HG03025 (cell line): ENCODE results near the gene ARHGAP11A.

ENCODE experiments used
- ATAC-seq: cut with Tn5 transposase; IDR thresholded peaks from one replicate; pipeline ENCODE4 v1.9.1; 2021; ENCODE audit warnings: mild to moderate bottlenecking, moderate library complexity; ENCODE audit not compliant: unreplicated experiment, low FRiP score

The ARHGAP11A gene

DNA sequence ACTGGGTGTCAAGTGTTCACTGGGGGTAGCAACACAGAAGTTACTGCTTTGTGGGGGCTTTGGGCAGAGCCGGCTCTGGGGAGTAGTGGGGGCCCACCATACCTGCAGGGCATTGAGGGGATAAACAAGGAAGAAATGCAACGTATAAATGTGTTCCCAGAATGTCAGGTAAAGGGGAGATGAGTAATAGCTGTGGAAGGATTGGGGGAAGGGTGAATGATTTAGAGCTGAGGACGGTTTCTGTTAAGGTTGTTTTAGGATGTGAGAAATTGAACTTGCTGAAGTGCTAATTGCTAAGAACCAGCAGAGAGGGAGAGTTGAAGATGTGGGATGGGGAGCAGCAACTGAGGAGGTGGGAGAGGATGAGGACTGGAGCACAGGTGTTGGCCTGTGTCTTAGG lies 36.9 kb downstream of the ARHGAP11A start:
- no peak for ATAC-seq

DNA sequence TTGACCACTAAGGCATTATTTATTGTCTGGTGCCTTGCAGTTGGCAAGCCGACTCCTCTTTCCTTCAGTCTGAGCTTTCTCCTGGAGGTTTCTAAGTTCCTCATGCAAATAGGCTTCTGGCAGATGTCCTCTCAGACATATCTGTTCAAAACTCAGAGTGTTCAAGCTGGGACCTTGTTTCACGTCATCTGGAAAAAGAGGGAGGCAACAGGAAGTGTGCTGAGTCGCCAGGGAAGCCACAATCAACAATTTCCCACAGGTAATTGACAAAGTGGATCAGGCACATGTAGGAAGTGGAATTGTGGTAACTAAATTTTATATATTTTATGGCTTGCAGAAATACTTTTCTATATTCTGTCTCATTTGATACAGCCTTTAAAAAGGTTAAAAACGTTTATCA lies 40.8 kb downstream of the ARHGAP11A start:
- ATAC-seq: no peak

DNA sequence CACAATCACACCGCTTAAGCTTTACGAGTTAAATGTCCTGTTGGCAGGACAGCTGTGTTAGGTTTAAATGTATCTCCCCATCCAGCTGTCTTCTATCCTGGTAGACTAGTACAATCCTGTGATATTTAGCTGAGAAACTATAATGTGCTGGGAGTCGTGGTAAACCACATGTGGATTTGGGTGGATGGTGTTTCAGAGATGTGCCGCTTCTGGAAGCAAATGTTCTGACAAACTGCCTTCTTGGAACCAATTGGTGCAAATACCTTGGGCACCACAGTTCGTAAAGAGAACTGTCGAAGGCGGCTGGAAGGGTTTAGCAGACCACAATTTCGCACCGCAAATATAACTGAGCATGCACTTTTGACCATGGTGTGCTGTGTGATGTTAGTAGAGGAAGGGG lies 41.2 kb downstream of the ARHGAP11A start:
- ATAC-seq: no peak

DNA sequence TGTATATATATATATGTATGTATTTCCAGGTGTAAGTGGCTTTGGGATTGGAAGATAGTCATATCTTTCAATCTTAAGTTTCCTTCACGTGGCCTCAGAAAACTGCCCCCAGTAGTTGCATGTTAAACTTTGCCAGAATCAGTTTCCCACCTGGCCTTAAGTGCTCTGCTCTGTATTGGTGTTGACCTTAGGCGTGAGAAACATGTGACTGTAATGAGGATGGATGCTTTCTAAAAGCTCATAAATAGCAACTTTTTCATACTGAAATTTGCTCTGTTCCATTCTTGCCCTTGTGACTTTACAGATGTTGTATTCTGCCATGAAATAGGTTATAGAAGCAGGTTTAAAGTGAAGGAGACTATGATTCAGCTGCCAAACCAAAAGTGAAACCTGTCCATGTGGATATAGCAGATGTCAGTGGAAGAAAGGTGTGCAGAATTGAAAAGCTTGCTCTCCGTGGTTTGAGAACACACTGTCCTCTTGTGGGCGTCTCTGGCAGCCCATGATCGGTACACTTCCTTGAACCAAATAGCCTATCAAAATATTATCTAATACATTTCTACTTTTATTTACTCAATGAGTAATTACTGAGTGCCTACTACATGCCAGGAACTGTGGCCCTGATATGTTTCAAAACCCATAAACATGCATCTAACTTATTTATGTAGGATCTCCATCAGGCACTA lies 42.0 kb downstream of the ARHGAP11A start:
- no peak for ATAC-seq

DNA sequence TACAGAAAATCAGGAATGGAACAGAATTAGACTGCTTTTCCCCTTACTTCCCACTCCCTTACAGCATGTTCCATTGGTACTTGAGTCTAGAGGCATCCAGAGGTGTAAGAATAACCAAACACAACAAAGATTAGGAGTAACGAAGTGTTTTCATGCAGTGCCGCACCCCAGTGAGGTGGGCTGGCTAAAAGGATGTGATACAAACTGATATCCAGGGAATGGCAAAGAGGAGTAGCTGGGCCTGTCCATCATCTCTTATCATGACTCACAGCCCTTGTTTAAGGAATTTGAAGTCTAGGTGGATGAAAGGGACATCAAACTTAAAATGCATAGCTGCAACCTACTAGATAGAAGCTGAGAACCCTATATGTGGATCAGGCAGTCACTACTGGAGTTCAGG lies 42.6 kb downstream of the ARHGAP11A start:
- no peak for ATAC-seq

DNA sequence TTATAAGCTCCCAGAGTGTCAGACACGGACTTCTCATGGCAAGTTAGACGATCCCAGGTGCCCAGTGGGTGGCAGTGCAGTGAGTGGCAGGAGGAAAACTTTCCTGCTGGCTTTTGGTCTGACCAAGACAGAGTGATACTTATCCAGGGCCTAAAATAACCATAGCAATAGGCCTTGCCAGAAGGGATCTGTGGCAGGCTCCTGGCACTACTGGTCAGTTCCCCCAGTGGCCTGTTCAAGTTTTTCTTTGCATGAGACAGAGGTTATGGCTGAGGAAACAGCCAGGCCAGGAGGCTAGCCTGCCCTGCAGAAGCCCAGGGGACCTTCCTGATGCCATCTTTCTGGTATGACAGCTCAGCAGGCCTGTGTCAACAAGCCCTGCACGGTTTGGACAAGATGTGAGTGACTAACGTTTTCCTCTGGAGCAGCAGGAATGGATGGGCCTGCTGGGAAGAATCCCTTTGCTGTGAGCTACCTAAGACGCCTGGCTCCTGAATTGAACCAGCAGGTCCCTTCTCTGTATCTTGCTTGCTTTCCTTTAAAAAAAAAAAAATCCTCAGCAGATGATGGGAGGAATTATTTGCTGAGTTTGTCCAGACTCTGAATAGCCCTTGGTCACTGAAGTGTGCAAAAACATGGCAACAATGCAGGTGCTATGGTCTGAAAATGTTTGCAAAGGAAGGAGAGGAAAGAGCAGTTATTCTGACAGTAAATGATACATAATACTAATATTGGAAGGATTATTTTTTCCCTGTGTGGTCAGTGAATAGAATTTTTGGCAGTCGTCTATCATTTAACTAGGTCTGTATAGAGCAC lies 44.2 kb downstream of the ARHGAP11A start:
- ATAC-seq: no peak

DNA sequence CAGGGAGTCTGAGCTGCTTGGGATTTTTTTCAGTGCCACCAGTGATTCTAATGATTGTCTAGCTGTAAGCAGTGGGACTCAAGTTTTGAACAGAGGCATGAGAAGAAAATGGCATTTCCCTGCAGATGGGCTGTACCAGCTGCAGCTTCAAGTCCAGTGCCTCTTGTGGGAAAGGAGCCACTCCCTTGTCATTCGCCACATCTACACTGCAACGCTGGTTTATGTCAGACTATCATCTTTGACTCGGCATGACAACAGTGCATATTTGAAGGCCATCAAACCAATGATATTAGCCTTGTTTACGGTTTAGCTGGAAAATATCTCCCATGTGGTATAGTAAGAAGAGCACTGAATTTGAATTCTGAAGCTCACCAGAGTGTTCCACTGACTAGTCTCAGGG lies 48.4 kb downstream of the ARHGAP11A start:
- ATAC-seq: no peak

DNA sequence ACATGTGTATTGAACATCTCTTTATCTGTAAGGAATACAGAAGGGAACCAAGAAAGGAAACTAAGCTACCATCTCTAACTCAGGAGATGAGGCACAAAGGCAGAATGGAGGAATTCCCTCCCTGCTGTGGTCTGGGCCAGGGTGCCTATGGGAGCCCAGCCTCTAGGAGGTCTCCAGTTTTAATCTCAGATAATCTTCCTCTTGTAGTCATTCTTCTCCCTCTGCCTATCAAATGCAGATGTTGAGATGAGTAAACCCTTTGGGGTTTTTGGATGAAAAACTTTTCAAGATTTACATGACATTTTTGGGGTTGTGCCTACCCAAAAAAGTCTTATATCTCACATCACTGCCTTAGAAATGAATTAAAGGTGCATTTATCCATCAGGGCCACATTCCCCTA lies 49.5 kb downstream of the ARHGAP11A start:
- ATAC-seq: no peak

DNA sequence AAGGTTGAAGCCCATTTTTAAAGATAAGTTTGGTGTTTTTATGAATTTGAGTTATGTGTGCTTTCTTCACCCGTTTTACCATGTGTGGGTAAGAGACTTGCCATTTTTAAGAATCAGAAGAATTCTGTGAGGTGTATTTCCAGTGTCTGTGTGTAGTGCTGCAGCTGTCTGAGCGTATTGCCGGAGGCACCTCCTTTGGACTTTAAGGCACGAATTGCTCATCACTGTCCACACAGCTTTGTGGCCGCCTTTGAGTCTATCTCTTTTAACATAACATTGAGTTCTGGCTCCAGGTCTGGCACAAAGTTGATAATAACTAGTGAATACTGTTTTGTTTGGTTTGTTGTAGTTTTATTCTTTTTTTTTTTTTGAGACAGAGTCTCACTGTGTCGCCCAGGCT lies 52.0 kb downstream of the ARHGAP11A start:
- no peak for ATAC-seq

DNA sequence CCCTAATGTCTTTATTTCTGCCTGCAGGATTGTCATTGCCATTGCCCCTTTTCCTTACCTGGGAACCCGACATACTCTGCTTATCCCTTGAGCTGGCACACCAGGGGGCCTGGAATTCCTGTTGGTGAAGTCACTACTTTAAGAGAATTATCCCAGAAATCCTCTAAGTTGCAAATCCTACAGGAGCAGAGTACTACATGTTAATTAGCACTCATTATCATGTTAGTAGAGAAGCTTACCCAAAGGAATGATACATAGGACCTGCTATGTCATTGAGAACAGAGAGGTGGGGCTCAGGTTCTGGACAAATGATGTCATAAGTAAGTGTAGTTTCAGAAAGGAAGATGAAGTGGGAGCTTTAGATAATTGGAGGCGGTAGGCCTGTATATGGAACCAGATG lies 53.6 kb downstream of the ARHGAP11A start:
- ATAC-seq: no peak

DNA sequence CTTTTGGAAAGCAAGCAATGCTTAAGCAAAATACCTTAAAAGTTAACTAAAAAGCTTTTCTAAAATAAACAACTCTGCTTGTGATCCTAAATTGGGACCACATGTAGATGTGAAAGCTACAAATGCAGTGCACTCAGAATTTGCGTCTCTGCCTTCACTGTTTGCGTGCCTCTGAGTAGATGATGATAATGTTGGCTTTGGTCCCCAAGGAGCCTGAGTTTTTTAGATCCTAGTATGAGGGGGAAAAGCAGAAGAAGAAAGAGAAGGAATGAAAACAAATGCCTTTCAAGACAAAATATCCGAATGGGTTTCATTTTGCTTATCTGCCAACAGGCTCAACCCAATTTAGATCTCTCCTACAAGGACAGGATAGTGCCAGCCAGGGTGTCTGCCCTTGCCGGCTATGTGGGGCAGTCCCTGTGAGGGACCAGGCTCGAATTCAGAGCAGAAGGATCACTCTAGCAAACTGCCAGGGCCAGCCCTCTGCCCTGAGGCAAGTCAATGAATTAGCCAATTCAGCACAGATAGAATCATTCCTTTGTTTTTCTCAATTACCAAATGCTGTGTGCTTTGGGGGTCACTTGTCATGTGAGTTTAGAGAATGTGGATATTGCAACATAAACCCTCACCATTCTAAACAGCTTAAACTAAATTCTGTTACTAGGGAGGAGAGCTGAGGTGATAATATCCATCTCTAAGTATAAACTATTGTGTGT lies 54.8 kb downstream of the ARHGAP11A start:
- no peak for ATAC-seq

DNA sequence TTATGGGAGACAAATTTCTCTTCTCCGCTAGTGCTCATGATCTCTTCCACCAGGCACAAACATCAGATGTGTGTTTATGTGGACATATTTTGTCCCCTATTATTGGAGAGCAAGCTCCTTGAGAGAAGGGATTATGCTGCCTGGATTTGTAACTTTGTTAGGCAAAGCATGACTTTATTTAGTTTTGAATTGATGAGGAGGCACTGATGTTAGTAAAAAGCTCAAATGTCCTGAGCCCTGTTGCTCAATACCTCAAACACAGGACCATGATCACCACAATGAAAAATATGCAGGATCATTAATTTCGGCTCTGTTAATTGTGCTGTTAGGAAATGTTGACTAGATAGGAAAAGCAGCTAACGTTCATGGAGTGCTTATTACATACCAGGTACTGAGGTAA lies 55.3 kb downstream of the ARHGAP11A start:
- ATAC-seq: no peak

DNA sequence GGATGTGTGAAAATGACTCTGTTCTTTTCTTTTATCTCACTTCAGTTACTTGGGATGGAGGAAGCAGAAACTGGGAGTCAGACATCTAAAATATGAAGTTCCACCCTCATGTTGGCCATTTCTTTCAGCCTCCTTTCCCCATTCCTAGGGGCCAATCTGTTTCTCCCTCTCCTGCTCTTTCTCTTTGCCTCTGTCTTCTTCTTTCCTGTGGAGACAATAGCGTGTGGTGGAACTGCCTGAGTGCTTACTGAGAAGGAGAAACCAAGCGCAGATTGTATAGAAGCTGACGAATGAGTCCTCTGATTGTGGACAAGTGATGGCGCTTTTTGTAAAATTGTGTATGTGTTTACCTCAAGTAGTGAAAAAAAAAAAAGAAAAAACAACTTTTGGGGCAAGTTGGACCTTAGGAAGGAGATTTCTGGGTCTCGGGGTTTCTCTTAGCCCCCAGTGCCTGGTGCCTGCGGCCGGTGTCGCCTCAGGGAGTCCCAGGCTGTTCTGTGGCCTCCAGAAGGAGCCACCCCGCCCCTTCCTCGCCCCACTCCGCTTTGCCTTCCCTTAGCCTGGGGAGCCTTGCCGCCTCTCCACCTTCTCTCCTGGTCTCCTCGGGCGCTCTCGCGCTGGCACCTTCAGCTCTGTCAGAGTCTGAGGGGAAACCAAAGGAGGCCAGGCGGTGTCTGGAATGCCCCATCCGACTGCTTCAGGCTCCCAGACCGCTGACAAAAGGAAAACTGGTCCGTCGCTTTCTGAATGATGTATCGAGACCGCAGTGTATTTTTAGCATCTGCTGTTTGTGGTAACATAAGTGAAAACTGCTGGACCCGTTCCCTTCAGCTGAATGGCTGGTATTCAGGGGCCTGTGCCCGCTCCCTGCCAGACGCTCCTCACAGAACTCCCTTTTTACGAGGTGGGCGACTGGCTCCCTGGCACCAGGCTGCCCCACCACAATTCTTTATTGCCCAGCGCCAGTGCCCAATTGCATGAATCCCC lies 56.3 kb downstream of the ARHGAP11A start:
- no peak for ATAC-seq

DNA sequence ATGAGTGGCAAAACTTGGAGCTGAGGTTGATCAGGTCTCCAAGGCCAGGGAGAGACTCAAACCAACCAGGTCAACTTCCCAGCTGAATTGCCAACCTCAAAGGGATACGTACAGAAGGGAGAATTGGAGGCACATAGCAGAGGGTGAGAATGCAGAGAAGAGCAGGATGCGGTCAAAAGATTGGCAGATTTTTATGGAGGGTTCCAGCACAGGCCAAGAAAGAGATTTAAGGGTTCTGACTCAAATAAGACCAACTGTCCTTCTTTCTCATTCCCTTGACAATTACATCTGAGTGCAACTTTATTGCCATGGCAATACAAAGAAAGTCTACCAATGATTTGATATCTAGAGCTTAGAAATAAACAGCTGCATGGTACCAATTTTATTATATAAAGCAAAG lies 59.4 kb downstream of the ARHGAP11A start:
- no peak for ATAC-seq

DNA sequence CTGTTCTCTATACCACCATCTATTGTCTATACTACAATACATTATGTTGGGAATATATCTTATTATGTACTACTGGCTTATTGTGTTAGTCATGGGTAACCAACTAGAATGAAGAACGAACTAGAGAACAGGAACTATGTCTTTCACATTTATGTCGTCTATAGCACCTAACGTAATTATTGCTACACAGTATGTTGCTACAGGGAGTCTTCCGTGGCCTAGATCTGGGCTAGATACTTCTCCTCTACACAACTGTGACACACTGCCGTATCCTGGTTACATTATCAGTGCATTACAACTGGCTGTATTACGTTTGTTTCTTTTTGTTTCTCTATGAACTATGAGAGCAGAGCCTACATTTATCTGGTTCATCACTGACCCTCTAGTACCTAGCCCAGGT lies 60.2 kb downstream of the ARHGAP11A start:
- no peak for ATAC-seq

DNA sequence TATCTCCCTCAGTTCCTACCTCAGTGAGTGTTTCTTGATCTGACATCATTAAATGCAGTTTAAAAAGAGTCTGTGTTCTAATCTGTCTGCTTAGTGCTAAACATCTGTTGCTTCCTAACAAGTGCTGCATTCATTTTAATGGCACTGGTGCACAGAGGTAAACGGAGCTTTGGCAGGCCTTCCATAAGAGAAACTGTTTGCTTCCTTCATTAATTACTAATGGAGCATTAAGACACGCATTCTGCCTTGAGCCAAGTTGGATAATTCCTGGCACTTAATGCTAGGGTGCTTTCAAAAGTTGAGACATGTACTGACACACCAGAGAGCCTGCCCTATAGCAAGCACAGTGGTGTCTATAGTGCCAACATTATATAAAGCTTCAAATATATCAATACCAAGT lies 60.9 kb downstream of the ARHGAP11A start:
- no peak for ATAC-seq

DNA sequence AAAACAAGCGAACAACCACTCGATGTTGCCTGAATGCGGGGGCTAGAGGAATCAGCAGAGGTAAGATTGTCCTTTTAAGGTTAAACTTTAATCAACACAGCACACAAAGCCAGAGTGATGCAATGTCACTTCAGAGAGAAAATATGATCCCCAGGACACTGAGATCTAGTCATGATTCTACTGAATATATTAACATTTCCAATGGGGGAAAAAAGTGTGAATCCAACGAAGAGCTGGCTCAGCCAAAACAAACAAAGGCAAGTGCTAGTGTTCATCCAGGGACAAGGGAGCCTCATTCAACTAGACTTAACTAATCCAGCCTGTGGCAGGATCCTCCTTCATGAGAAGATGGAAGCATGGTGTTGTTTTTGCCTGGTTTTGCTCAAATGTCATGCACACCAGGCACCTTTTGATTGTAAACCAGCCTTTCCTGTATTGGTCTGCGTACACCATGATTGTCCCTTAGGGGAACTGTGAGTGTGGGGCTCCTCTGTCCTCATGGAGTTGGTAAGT lies 62.0 kb downstream of the ARHGAP11A start:
- ATAC-seq: no peak

DNA sequence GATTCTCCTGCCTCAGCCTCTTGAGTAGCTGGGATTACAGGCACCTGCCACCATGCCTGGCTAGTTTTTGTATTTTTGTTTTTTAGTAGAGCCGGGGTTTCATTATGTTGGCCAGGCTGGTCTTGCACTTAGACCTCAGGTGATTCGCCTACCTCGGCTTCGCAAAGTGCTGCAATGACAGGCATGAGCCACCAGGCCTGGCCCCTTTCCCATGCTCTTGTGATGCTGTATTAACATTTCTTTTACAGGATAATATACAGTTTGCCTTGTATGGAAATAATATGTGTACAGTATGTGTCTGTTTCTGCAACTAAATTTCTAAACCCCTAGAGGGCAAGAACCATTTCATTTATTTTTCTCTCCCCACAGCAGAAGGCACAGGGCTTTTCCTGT lies 64.0 kb downstream of the ARHGAP11A start:
- ATAC-seq: no peak

DNA sequence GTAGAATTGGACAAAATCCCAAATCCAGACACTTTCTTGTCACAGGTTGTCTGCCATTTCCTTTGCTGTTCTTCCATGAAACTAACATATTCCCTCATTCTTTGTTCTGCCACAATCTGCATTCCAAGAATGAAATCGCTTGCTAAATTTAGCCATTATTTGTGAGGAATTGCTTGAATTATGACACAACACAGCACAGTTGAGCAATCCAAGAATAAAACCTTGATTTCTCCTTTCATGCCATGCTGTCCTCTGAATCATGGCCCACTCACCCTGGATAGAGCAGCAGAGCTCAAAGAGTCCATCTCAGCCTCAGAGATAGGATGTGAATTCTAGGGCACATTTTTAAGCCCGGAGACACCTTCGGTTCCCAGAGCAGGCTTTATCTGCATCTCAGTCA lies 67.3 kb downstream of the ARHGAP11A start:
- ATAC-seq: no peak

DNA sequence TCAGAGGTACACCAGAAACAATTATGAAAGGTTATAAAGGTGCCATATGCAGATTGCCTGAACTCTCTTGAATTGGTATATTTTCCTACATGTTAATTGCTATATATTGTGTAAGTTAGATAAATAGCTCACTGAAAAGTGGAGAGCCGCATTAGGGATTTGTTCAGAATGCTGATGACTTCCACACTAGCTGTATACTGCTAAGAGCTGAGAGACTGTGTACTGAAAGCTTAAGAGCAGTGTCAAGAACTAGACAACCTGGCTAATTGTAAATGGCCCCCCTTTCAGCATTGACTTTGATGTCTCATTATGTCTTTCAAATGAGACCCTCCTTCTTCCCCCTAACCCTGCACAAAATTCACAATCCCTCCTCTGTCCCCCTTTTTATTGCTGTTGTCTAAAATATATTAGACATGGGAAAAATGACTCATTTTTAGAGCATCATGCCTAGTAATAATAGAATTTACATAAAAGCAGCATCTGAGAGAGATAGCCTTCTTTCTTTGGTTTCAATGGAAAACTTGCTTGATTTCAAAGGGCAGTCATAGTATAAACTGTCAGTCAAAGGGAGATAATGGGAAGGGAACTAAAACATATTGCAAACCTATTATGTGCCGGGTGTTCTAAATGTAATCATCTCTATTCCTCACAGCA lies 67.8 kb downstream of the ARHGAP11A start:
- ATAC-seq: no peak
